TTC549 (cell line): ENCODE results near the gene IRAK2.
"Not testable (repeated sequence)": the region's sequence is repeated elsewhere in the genome, so short reads cannot be mapped to it uniquely, and the experiment has no call there.

Source experiments
- FAIRE-seq: peaks from 2 replicates; lab custom pipeline; 2012; peaks lifted over from hg19 to GRCh38; lab: Jason Lieb, UNC

The IRAK2 gene

DNA sequence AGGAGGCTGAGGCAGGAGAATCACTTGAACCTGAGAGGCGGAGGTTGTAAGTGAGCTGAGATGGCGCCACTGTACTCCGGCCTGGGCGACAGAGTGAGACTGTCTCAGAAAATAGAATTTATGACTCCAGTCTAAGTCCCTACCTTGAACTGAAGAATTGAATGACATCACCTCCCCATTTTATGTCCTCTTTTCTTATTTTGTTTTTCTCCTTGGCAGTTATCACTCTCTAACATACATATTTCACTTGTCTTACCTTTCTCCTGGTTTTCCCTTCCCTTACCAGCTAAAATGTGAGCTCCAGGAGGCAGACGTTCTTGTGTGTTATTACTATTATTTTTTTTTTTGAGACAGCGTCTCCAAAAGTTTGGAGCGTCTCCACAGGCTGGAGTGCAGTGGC is 91.1 kb downstream of the IRAK2 start:
- FAIRE-seq = no peak

DNA sequence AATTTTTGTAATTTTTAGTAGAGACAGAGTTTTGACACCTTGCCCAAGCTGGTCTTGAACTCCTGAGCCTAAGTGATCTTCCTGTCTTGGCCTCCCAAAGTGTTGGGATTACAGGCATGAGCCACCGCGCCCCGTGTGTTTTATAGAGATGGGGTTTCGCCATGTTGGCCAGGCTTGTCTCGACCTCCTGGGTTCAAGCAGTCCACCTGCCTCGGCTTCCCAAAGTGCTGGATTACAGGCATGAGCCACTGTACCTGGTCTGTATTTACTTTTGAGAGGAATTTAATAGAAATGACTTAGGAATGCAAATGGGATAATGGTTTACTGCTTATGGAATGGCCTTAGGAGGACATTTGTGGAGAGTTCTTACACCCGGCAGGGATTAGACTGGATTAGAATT is 94.3 kb downstream of the IRAK2 start:
- FAIRE-seq = no peak

DNA sequence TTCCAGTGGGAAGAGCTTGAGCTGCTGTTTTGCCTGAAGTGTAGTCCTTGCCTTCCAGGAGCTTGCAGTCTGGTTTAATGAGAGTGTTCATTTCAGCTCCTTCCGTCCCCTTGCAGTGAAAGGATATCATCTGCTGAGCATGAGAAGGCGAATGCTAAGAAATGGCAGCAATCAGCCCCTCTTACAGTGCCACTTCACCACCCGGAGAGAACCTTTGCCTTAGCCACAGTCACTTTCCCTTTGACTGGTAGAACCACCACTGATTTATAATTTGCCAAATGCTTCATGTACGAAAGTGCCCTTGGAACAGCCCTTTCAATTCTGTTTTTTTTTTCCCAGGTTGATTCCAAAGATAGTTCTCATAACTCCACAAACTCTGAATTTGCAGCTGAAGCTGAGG is 95.1 kb downstream of the IRAK2 start:
- FAIRE-seq = no peak

DNA sequence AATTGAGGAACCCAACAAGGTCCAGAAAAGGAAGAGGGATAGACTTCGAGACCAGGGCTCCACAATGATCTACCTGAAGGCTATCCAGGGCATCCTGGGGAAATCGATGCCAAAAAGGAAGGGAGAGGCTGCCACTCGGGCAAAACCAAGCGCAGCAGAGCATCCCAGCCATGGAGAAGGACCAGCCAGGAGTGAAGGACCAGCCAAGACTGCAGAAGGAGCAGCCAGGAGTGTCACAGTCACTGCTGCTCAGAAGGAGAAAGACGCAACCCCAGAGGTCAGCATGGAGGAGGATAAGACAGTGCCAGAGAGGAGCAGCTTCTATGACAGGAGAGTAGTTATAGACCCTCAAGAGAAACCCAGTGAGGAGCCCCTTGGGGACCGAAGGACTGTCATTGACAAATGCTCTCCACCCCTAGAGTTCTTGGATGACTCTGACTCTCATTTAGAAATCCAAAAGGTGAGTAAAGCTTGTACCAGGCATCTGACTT is 95.5 kb downstream of the IRAK2 start:
- no peak for FAIRE-seq

DNA sequence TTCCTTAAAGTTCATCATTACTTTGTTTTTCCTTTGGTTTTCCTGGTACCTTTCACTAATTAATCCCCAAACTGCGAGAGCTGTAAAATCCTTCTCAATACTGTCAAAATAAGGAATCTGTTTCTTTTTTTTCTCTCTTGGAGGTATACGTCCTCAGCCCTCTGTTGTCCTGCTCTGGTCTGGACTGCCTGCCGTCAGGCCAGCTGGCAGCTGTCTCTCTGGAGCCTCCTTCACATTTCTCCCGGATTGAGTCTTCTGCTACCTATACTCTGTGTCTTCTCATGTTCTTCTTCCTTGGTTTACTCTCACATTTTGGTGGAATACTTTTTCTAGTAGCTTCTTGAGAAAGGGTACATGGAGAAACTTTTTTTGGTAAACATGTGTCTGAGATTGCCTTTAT is 97.3 kb downstream of the IRAK2 start:
- FAIRE-seq = no peak

- FAIRE-seq = no peak
Measured at GRCh38 chr3:10263646-10264363, 99.1 kb downstream of the IRAK2 start.

DNA sequence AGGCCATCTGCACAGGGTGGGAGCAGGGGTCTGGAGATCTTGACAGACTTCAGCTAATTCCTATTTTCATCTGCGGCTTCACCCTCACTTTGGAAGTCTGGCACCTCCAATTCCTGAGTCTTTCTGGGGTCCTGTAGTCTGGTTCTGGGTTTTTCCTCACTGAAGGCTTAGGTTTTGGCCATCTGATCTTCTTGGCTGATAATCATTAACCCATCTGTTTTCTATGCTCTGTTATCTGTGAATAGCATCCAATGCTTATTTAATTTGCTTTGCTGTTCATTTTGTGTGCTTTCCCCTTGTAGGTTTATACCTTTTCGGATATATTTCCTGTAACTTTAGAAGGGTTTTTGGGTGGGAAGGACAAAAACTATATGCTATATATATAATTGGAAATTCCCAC is 101.1 kb downstream of the IRAK2 start:
- FAIRE-seq = no peak

GRCh38 chr3:10266936-10267335 is 102.2 kb downstream of the IRAK2 start:
- not testable (repeated sequence) for FAIRE-seq

DNA sequence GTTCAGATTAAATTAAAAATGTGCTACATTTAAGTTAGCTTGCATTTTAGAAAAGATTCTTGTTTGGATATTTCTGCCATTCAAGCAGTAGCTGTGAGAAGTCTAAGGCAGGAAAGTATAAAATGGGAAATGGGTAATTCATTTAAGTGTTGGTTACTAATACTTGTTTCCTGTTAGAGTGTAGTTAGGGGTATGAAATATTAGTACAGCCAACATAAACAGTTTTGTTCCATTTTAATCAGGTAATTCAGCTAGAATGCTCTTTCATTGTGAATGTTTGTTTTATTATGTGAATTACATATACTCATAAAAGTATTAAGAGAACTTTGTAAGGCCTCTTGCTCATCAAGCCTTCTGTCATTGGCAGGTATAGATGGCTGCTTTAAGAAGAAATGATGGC is 103.4 kb downstream of the IRAK2 start:
- no peak for FAIRE-seq

GRCh38 chr3:10268930-10269329 is 104.2 kb downstream of the IRAK2 start:
- no peak for FAIRE-seq

- FAIRE-seq = no peak
Measured at GRCh38 chr3:10269443-10269842, 104.7 kb downstream of the IRAK2 start.

DNA sequence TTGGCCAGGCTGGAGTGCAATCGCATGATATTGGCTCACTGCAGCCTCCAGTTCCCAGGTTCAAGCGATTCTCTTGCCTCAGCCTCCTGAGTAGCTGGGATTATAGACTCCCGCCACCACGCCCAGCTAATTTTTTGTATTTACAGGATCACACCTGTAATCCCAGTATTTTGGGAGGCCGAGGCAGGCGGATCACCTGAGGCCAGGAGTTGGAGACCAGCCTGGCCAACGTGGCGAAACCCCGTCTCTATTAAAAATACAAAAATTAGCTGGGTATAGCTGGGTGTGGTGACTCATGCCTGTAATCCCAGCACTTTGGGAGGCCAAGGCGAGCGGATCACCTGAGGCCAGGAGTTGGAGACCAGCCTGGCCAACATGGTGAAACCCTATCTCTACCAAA is 107.8 kb downstream of the IRAK2 start:
- FAIRE-seq = not testable (repeated sequence)

DNA sequence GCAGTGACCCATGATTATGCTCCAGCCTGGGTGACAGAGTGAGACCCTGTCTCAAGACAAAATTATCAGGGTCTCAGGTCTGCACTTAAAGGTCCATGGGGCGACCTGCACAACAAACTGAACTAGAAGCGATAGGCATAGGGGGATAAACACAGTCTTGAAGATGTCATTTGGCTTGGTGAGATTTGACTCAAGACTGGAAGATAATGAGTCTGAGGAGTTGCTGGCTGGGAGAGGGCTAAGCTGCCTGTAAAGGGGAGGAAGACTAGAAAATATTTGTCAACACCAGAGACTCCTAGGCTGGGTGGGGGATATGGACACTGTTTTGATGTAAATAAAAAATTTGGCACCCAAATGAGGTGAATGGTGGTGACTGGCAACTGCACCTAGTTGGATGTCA is 108.3 kb downstream of the IRAK2 start:
- no peak for FAIRE-seq

DNA sequence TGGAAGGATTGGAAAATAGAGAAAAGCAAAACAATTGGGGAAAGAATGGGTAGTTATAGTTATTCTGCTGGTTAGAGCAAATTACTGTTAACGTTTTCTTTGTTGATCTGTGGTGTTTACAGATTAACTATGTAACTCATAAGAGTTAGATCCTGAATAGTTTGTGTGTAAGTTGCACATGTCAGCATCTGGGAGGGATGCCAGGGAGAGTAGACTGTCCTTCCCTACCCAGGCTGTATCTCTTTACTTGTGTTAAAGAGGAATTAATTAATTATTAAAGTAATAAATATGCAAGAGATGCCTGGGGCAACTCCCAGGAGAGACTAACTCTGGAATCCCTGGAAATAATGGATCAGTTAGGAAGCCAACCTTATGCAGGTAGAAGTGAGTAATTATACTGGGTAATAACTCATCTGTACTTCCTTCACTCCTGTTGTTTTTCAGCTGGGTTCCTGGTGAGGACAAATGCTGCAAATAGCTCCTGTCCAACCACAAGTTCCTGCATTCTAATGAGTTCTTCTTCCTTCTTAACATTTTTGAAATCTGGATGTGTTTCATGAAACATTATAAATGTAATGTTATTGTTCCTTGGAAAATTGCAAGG is 109.1 kb downstream of the IRAK2 start:
- FAIRE-seq = no peak

DNA sequence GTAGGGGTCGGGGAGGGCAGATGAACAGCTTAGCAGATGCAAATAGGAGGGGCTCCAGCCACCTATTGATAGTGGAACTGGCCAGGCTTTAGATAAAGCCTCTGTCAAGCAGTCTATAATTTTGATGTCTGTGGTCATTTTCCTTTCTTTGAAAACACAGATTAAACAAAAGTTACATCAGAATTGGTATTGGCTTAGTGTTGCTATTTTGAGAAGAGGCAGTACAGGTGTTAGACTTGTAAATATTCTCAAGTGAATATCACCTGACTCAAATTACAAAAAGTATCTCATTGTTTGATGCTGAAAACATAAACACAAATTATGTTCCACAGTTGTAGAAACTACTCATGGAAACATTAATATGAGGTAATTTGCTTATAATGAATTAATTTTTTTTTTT is 109.9 kb downstream of the IRAK2 start:
- FAIRE-seq = no peak

GRCh38 chr3:10277115-10277625 is 112.5 kb downstream of the IRAK2 start:
- no peak for FAIRE-seq

- no peak for FAIRE-seq
Measured at GRCh38 chr3:10278501-10278900, 113.8 kb downstream of the IRAK2 start.

DNA sequence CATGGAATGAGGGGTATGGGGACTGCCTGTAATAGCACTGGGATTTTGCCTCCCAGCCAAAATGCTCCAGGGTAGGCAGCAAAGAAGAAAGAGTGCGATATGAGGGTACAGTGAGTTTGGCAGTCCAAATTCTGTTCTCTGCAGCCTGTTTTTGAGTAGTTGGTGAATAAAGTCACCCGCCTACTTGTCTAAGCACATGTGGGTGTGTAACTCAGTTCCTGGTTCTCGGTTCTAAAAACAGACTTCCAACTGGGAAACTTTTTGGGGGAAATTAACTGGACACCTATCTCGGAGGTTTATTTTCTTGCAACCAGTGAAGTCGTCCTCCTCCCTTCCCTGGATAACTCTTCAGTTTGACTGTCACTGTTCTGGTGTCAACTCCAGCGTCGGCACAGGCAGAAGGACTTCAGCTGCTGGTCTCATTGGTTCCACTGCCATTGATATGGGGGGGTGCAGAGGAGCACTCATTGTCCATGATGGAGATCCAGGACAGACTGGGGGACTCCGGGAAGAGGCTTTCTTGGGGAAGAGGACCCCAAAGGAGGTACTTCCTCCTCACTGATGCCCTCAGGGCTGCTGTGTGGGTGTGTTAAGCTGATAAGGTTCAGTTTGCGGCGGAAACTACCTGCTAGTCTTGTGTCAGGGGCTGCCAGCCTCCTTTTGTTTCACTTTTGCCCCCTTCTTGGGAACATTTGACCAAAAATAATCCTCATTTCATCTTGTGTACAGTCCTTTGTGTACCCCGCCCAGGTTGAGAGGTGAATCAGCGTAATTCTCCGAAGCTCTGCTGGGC is 114.9 kb downstream of the IRAK2 start:
- no peak for FAIRE-seq

DNA sequence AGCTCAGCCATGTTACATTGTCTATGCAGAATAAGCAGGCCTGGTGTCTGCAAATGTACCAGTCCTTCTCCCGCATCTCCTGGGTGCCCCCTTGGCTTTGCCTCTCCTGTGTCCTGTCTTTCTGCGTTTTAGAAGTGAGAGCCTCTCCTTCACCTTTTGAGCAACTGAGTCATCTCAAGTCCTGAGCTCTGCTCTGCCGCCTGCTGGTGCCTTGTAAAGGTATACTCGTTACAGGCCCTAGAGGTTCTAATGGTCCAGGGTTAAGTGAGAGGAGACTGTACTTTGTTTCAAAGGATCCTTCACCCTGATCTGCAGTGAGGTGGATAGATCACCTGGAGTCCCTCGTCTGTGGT is 115.4 kb downstream of the IRAK2 start:
- FAIRE-seq = no peak

DNA sequence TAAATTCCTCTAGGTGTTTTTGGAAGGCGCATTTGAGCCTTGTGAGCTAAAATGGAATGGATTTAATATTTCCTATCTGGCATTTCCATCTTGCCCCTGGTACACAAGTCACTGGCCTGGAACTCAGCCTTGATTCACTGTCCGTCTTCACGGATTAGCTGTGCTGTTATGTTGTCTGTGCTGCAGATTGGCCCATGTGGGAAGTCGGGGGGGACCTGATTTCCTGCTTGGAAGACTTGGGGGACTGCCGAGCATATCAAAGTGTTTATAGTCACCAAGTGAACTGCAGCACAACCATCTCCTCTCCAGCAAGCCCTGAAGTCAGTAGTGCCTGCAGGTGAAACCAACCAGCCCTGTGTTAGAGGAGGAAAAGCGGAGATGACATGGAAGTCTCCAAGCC is 115.9 kb downstream of the IRAK2 start:
- no peak for FAIRE-seq

- FAIRE-seq = no peak
Measured at GRCh38 chr3:10281951-10282350, 117.2 kb downstream of the IRAK2 start.

DNA sequence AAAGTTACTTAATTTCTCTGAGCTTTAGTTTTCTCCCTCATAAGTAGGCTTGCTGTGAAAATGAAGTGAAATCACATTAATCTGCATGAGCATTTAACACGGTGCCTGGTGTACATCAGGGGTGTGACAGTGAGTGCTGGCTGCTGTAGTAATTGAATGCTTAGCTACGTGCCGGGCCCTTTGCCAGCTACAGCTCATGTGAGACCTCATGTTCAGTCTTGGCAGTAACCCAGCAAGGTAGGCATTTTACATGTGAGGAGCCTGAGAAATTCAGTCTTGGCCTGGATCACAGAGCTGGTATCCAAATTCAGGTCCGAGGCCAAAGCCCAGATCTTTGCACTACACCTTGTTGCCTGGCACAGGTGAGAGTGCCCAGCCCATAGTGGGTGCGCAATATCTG is 118.9 kb downstream of the IRAK2 start:
- no peak for FAIRE-seq

DNA sequence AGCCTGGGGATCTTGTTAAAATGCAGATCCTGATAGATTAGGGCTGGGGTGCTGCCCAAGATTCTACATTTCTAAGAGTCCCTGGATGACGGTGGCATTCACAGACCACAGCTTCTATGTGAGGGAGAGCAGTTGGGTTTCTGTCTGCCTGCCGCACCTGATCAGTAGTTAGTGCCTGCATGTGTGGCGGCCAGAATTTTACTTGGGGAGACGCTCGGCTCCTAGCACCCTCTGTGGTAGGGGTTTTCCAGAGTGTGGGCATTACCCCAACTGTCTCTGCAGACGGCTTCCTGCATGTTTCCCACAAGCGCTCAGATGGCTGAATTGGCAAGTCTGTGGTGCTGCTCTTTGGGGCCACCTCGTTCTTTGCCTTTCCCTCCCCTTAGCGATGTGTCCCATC is 119.8 kb downstream of the IRAK2 start:
- FAIRE-seq = no peak
